Activated CD8-positive, alpha-beta memory T cell treated with anti-CD3 and anti-CD28 coated beads, Interleukin-2, amount 50 U/mL, for 1 hour (primary cell): ENCODE results near the gene CNTN5.
"Not testable (repeated sequence)": the region's sequence is repeated elsewhere in the genome, so short reads cannot be mapped to it uniquely, and the experiment has no call there.

Source experiments
- DNase-seq: peaks from one replicate; pipeline ENCODE4 v3.0.0-alpha.2; 2020; ENCODE audit errors: extremely low read depth

CNTN5 gene

GRCh38 chr11:99275521-99275920 is 254.8 kb downstream of the CNTN5 start:
- DNase-seq = no peak

GRCh38 chr11:99277281-99277680 is 256.5 kb downstream of the CNTN5 start:
- no peak for DNase-seq

DNA sequence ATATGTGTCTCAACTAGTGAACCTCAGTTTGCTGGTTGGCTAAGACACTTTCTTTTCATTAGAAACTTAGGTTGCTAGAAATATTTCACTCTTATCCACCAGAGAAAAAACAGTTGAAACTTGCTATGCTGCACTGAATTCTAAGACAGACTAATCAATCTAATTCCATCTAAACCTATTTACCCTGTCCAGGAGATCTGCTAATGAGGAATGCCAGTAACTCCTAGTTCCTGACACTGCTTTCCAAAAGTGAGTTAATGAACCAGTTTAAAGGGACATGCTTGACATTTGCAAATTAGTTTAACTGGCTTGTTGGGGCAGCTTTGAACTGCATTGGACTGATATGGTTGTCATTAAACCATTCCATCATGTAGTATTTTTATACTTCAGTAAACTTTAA is 258.5 kb downstream of the CNTN5 start:
- no peak for DNase-seq

DNA sequence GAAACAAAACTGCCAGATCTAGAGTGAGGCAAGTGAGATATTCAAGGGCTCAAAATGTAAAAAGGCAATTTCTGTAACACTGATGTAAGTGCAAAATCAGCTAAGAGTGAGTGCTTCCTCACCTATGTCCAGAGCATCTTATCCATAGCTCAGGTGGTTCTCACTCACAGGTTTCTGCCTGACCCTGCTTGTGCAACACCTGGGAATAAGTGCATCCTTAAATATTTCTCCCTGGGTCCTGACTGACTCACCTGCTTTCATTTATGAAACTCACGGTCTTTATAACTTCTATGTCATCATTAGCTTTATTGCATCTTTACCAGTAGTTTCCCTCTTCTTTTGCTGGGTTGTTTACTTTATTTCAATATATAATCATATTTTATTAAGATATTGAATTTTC is 260.6 kb downstream of the CNTN5 start:
- DNase-seq = no peak

DNA sequence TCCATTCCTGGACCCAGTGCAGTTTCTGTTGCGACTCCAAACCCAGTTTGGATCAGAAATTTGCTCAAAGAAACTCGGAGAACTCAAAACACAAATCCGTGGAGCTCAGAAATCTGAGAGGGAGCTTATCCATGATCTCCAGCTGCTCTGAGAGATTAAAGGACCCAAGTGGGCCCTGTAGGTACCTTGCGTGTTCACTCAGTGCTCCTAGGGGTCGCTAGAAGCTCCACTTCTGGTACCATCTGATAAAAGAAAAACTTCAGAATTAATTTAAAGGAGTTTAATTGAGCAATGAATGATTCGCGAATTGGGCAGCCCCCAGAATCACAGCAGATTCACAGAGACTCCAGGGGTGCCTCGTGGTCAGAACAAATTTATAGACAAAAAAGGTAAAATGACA is 277.2 kb downstream of the CNTN5 start:
- DNase-seq = not testable (repeated sequence)

- DNase-seq = no peak
These were observed 286.9 kb downstream of the CNTN5 start for GRCh38 chr11:99307510-99308088.

DNA sequence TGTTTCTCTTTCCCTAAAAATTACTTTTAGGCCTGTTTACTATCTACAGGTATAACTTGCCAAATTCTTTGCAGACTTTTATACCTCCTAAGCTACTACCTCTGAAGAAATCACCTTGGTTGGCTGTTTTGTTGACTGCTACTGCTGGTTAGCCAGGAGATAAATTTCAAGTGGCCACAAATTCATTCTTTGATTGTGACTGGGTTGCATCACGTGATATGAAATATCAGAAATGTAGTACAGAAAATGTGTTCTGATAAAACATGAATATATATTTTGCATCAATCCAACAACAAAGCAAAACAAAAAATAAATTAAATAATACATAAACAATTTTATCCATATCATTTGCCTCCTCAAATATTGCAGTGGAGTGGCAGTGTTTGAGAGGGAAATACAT is 291.1 kb downstream of the CNTN5 start:
- no peak for DNase-seq

GRCh38 chr11:99316776-99317520 is 296.2 kb downstream of the CNTN5 start:
- no peak for DNase-seq

DNA sequence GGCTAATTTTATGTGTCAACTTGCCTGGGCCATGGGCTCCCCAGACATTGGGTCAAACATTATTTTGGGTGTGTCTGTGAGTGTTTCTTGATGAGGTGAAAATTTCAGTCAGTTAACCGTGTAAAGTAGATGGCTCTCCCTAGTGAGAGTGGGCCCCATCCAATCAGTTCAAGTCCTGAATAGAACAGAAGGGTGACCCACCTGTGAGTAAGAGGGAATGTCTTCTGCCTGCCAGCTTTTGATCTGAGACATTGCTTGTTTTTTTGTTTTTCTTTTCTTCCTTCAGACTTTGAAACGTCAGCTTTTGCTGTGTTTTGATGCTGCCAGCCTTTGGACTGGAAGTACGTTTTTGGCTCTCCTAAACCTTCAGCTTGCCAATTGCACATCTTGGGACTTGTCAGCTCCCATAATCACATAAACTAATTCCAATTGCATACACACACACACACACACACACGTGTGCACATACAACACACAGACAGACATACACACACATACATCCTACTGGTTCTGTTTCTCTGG is 300.1 kb downstream of the CNTN5 start:
- no peak for DNase-seq

GRCh38 chr11:99325847-99326246 is 305.1 kb downstream of the CNTN5 start:
- no peak for DNase-seq

- no peak for DNase-seq
These were observed 306.3 kb downstream of the CNTN5 start for GRCh38 chr11:99327066-99327465.

DNA sequence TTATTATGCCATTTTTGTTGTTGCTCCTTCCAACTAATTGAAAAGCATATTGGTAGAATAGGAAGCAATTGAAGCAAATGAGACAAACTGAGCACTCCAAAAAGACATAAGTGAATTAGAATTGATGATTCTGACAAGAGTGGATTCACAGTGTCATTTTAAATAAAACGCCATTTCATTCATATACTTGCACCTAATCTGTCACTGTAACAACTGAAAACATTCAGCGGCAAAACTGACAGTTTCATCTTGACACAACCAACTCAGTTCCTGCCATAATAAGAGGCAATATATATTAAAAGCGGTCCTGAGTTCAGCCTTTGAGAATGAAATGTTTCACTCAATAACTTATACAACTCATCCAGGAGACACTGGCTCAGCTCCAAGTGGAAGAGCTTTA is 306.8 kb downstream of the CNTN5 start:
- no peak for DNase-seq

DNA sequence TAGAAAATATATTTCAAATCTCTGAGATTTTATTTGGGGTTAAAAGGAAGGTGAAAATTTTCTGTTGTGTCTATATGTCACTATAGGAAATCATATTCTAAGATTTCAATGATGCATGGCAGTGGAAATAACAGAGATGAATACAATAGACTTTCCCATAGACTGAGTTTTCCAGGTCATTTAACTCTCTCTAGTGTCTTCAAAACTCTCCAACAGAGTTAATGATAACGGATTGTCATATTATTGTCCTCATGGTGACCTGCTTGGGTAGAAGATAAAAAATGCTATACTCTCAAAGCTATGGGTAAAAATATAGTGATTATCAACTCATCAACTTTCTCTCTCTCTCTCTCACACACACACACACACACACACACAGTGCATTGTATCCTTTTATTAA is 312.9 kb downstream of the CNTN5 start:
- no peak for DNase-seq

GRCh38 chr11:99343117-99343516 is 322.4 kb downstream of the CNTN5 start:
- DNase-seq = no peak

- DNase-seq = no peak
These were observed 328.5 kb downstream of the CNTN5 start for GRCh38 chr11:99349151-99349673.

DNA sequence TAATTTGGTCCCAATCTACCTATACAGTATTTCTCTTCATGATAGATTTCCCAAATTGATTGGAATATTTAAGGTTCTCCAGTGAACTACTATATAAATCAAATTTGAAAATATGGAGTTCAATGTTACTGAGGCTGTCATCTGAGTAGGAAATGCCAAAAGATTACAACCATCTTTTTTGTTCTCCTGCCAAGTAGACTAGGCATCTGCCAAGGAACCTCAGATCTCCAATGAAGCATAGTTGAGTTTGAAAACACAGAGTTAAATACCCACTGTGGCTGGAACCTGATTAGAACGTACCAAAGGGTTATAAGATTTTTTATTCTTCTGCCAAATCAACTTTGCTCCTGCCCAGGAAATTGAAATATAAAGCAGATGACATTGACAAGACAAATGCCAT is 330.9 kb downstream of the CNTN5 start:
- DNase-seq = no peak

GRCh38 chr11:99352642-99353041 is 331.9 kb downstream of the CNTN5 start:
- DNase-seq = no peak

- no peak for DNase-seq
These were observed 345.8 kb downstream of the CNTN5 start for GRCh38 chr11:99366546-99366945.

DNA sequence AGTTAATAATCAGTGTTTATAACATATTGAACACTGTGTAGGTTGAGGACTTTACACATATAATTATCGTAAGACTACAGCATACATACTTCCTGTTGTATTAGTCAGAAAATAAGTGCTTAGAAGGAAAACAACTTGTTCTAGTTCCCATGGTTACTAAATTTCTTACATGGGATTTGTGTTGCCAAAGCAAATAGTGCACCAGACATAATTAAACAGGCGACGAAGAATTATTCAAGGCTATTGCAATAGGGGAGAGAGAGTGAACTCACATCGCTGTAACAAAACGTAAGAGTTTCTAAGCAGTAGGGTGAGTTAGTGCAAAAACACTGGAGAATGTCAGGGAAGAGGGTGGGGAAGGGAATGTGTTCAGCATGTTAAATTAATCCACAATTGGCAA is 347.8 kb downstream of the CNTN5 start:
- no peak for DNase-seq

- DNase-seq = no peak
These were observed 349.9 kb downstream of the CNTN5 start for GRCh38 chr11:99370549-99371216.

DNA sequence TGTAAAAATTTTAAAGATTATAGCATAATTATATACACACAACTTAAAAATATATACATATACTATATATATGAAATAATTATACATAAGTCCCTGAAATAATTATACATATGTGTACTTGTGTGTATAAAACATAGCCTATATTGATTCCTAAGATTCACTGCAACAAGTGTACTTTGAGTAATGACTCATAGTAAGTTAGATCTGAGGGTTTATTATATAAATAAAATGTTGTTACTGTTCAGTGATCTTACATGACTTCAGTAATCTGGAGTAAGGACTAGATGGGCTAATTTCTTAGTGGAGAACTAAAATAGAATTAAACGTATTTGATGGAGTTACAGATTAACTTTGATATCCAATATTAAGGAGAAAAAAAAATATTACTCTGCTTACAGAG is 350.5 kb downstream of the CNTN5 start:
- DNase-seq = no peak

DNA sequence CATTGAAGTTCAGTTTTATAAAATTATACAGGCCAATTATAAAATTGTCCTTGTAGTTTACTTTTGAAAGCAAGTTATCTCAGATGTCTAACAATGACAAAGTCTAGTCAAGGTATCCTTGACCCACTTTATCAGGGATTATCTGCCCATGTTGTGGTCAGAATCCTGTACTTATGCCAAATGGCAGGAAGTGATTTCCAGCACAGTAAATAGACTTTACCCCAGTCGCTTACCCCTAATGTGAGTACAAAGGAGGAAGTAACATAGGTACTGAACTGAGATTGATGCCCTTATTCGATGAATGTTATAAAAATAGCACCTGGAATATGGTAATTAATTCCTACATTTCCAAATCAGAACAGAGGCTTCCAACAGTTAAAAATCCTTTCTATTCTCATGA is 355.7 kb downstream of the CNTN5 start:
- no peak for DNase-seq
